HG03565 (cell line): ENCODE data around the gene NTF3.
"Not testable (repeated sequence)": the region's sequence is repeated elsewhere in the genome, so short reads cannot be mapped to it uniquely, and the experiment has no call there.

Experiments used
- ATAC-seq: cut with Tn5 transposase; IDR thresholded peaks from one replicate; pipeline ENCODE4 v1.9.1; 2021; ENCODE audit warnings: mild to moderate bottlenecking, moderate library complexity; ENCODE audit not compliant: unreplicated experiment

The NTF3 gene

GRCh38 chr12:5524769-5525436 is 93.0 kb downstream of the NTF3 start:
- no peak for ATAC-seq

- ATAC-seq = no peak
Observed at GRCh38 chr12:5525783-5526367, 94.0 kb downstream of the NTF3 start.

- ATAC-seq = no peak
Observed at GRCh38 chr12:5533368-5533767, 101.5 kb downstream of the NTF3 start.

- no peak for ATAC-seq
Observed at GRCh38 chr12:5534426-5535199, 102.7 kb downstream of the NTF3 start.

- no peak for ATAC-seq
Observed at GRCh38 chr12:5535541-5535940, 103.6 kb downstream of the NTF3 start.

- not testable (repeated sequence) for ATAC-seq
Observed at GRCh38 chr12:5537026-5537615, 105.2 kb downstream of the NTF3 start.

GRCh38 chr12:5537771-5538170 is 105.9 kb downstream of the NTF3 start:
- no peak for ATAC-seq
